ENCODE results near the gene MLLT6. TPM values are rescaled to one million over a fixed set of nuclear protein-coding genes. Genes with fewer than 3 reads are reported as not detected.

MLLT6 gene
- total and polyA plus RNA-seq, 2 of the 13 experiments (the other 11 are each of a cell fraction or from before 2014, with no cell fraction given), result 50.7 to 69.5 TPM

- TF ChIP-seq, protein P1, sequence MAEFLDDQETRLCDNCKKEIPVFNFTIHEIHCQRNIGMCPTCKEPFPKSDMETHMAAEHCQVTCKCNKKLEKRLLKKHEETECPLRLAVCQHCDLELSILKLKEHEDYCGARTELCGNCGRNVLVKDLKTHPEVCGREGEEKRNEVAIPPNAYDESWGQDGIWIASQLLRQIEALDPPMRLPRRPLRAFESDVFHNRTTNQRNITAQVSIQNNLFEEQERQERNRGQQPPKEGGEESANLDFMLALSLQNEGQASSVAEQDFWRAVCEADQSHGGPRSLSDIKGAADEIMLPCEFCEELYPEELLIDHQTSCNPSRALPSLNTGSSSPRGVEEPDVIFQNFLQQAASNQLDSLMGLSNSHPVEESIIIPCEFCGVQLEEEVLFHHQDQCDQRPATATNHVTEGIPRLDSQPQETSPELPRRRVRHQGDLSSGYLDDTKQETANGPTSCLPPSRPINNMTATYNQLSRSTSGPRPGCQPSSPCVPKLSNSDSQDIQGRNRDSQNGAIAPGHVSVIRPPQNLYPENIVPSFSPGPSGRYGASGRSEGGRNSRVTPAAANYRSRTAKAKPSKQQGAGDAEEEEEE (CRISPR knock-in tag; IDR thresholded peaks at IDR 0.05; ENCODE audit: borderline replicate concordance), result no peak
- TF ChIP-seq ZBED4 (CRISPR knock-in tag; IDR thresholded peaks at IDR 0.05; ENCODE audit: borderline replicate concordance) (peak; percentile 85), MXI1 (IDR thresholded peaks at IDR 0.05; ENCODE audit: borderline replicate concordance, low read depth, low read length) (peak; percentile 76; the same call in 1 of the 3 replicates), PRPF4 (IDR thresholded peaks at IDR 0.05; ENCODE audit: low read depth, low read length, poor library complexity, severe bottlenecking) (no peak), ZNF614 (CRISPR knock-in tag; IDR thresholded peaks at IDR 0.05; ENCODE audit: borderline replicate concordance) (peak; percentile 91; the same call in 1 of the 2 replicates), ZKSCAN1 (IDR thresholded peaks at IDR 0.05; ENCODE audit: low read length) (0 out of 2 replicates have a peak, but pooled peaks have one; percentile 62), PHB2 (IDR thresholded peaks at IDR 0.05; ENCODE audit: partially characterized antibody) (no peak), KLF16 (CRISPR knock-in tag; IDR thresholded peaks at IDR 0.05) (peak in 1 of 2 experiments; percentile 81; a peak in 2 of 4 replicates), GATAD1 (CRISPR knock-in tag; IDR thresholded peaks at IDR 0.05) (peak; percentile 64; the same call in 1 of the 2 replicates), RFX3 (CRISPR knock-in tag; IDR thresholded peaks at IDR 0.05) (0 out of 2 replicates have a peak, but pooled peaks have one; percentile 11), TCF12 (IDR thresholded peaks at IDR 0.05) (no peak), TCF12 (CRISPR knock-in tag; IDR thresholded peaks at IDR 0.05) (peak; percentile 57; the same call in 1 of the 2 replicates), FOXJ3 (CRISPR knock-in tag; IDR thresholded peaks at IDR 0.05; ENCODE audit: borderline replicate concordance) (peak; percentile 8; the same call in 1 of the 2 replicates), ZZZ3 (CRISPR knock-in tag; IDR thresholded peaks at IDR 0.05; ENCODE audit: borderline replicate concordance) (0 out of 2 replicates have a peak, but pooled peaks have one; percentile 6), CC2D1A (CRISPR knock-in tag; IDR thresholded peaks at IDR 0.05) (no peak), GATAD2A (CRISPR knock-in tag; IDR thresholded peaks at IDR 0.05) (peak; percentile 90), ZNF512 (CRISPR knock-in tag; IDR thresholded peaks at IDR 0.05) (no peak), DPF2 (CRISPR knock-in tag; IDR thresholded peaks at IDR 0.05; ENCODE audit: borderline replicate concordance, low read depth) (no peak; the same call in 1 of the 2 replicates), KDM5B (CRISPR knock-in tag; IDR thresholded peaks at IDR 0.05; ENCODE audit: borderline replicate concordance) (peak; percentile 81; the same call in 1 of the 2 replicates), STAT5B (CRISPR knock-in tag; IDR thresholded peaks at IDR 0.05) (no peak), ZNF451 (CRISPR knock-in tag; IDR thresholded peaks at IDR 0.05) (peak; percentile 85; the same call in 1 of the 2 replicates), YEATS4 (CRISPR knock-in tag; IDR thresholded peaks at IDR 0.05; ENCODE audit: borderline replicate concordance) (peak; percentile 69)
These were observed 41.8 kb upstream of the MLLT6 start (continued) for GRCh38 chr17:38663125-38663751.

All from HepG2 (cell line).